Trophoblast cell (in vitro differentiated cells and primary cell): ENCODE measurements around the gene KCNMB2.
A peak's percentile ranks its signal among the peaks of the same experiment; 100 is the strongest.

ENCODE experiments used
- DNase-seq, 2 donors: peaks; one replicate each; pipeline ENCODE4 v3.0.0-alpha.2; 2016
- H2AFZ ChIP-seq: 2 replicates; pipeline ENCODE4 v1.6.1; 2013; ENCODE audit warnings: low read length, moderate library complexity, mild to moderate bottlenecking; ENCODE audit not compliant: insufficient read depth, poor library complexity
- H2AK5ac ChIP-seq: 2 replicates; pipeline ENCODE4 v1.6.1; 2013; ENCODE audit warnings: mild to moderate bottlenecking, low read length
- H2BK120ac ChIP-seq: 2 replicates; pipeline ENCODE4 v1.6.1; 2013; ENCODE audit warnings: low read length, mild to moderate bottlenecking, moderate library complexity; ENCODE audit not compliant: insufficient read depth, poor library complexity
- H2BK12ac ChIP-seq: 2 replicates; pipeline ENCODE4 v1.6.1; 2013; ENCODE audit warnings: mild to moderate bottlenecking, low read length, moderate library complexity
- H2BK5ac ChIP-seq: 2 replicates; pipeline ENCODE4 v1.6.1; 2013; ENCODE audit warnings: low read length, low read depth, moderate library complexity, mild to moderate bottlenecking; ENCODE audit not compliant: poor library complexity
- H3K14ac ChIP-seq: 2 replicates; pipeline ENCODE4 v1.6.1; 2013; ENCODE audit warnings: mild to moderate bottlenecking, low read length
- H3K18ac ChIP-seq: 2 replicates; pipeline ENCODE4 v1.6.1; 2013; ENCODE audit warnings: mild to moderate bottlenecking, low read length
- H3K23ac ChIP-seq: 2 replicates; pipeline ENCODE4 v1.6.1; 2013; ENCODE audit warnings: low read length
- H3K27ac ChIP-seq: 2 replicates; pipeline ENCODE4 v1.5.1; 2013; ENCODE audit warnings: low read depth, mild to moderate bottlenecking, inconsistent platforms, low read length, moderate library complexity
- H3K27me3 ChIP-seq: 2 replicates; pipeline ENCODE4 v1.6.1; 2013; ENCODE audit warnings: inconsistent platforms, mild to moderate bottlenecking, low read length, moderate library complexity; ENCODE audit not compliant: insufficient read depth
- H3K36me3 ChIP-seq, 2 experiments: 1 replicate in 1 of 2; 2 replicates in 1 of 2; pipeline ENCODE4 v1.6.1; 2013; ENCODE audit warnings: low read length in 2 of 2, mild to moderate bottlenecking in 2 of 2, moderate library complexity in 1 of 2; ENCODE audit not compliant: insufficient read depth in 2 of 2, control insufficient read depth in 1 of 2
- H3K4ac ChIP-seq: 2 replicates; pipeline ENCODE4 v1.6.1; 2013; ENCODE audit warnings: low read depth, mild to moderate bottlenecking, low read length, moderate library complexity
- H3K4me1 ChIP-seq, 2 experiments: 1 replicate in 1 of 2; 2 replicates in 1 of 2; pipeline ENCODE4 v1.6.1; 2013; ENCODE audit warnings: low read length in 2 of 2, mild to moderate bottlenecking in 2 of 2, moderate library complexity in 1 of 2; ENCODE audit not compliant: insufficient read depth in 2 of 2, control insufficient read depth in 1 of 2
- H3K4me2 ChIP-seq: 2 replicates; pipeline ENCODE4 v1.6.1; 2013; ENCODE audit warnings: inconsistent platforms, mild to moderate bottlenecking, low read length, moderate library complexity
- H3K4me3 ChIP-seq: 2 replicates; pipeline ENCODE4 v1.5.1; 2013; ENCODE audit warnings: mild to moderate bottlenecking, low read depth, low read length, inconsistent platforms
- H3K79me1 ChIP-seq: one replicate; pipeline ENCODE4 v1.6.1; 2013; ENCODE audit warnings: low read length
- H3K79me2 ChIP-seq: 2 replicates; pipeline ENCODE4 v1.6.1; 2013; ENCODE audit warnings: low read length, mild to moderate bottlenecking; ENCODE audit not compliant: control insufficient read depth, insufficient read depth, poor library complexity
- H3K9ac ChIP-seq: 2 replicates; pipeline ENCODE4 v1.6.1; 2013; ENCODE audit warnings: mild to moderate bottlenecking, low read length
- H3K9me3 ChIP-seq: 2 replicates; pipeline ENCODE4 v1.6.1; 2013; ENCODE audit warnings: low read depth, mild to moderate bottlenecking, control low read depth, inconsistent platforms, low read length; ENCODE audit not compliant: insufficient read depth
- H4K12ac ChIP-seq: 2 replicates; pipeline ENCODE4 v1.6.1; 2013; ENCODE audit warnings: low read depth, mild to moderate bottlenecking, low read length, moderate library complexity
- H4K8ac ChIP-seq: 2 replicates; pipeline ENCODE4 v1.6.1; 2013; ENCODE audit warnings: low read depth, mild to moderate bottlenecking, low read length, moderate library complexity
- H4K91ac ChIP-seq: one replicate; pipeline ENCODE4 v1.6.1; 2013; ENCODE audit warnings: low read depth, mild to moderate bottlenecking, low read length, moderate library complexity
- WGBS: extraction: QIAGEN DNeasy Blood & Tissue Kit; methylation state at CpG from one replicate; pipeline ENCODE4 v1.1.7; 2013; ENCODE audit warnings: missing lambda C conversion rate; ENCODE audit not compliant: insufficient read length, insufficient coverage; ENCODE audit errors: extremely low coverage; 5-methylcytosine and 5-hydroxymethylcytosine counted together

Gene KCNMB2

DNA sequence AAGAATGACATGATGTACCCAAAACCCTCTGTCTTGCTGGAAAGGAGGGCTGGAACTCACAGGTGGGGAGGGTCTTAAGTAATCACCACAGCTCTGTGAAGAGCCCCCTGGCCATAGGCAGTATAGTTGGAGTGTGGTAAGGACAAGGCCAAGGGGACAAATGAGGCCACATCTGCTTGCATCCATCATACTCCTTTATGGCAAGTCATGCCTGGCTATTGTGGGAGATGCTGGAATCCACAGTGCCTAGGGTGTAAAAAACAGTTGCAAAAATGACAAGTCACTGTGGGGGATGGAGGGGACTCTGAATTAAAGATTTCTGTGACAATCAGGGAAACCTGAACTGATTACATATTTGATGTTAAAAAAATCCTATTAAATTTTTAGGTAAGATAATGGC lies 258.5 kb downstream of the KCNMB2 start:
- H3K18ac ChIP-seq = peak overlapping the region; percentile 31
- peak overlapping the region; percentile 23 for H3K14ac ChIP-seq
- H4K91ac ChIP-seq = peak overlapping the region; percentile 92
- peaks cover 13 to 14% of the 10 kb centered on the region in 2 experiments for H3K4me1 ChIP-seq
- H2BK120ac ChIP-seq = peak overlapping the region; percentile 7
- no peak overlapping the region for H3K4me3 ChIP-seq
- no peak overlapping the region for H3K4me2 ChIP-seq
- H3K23ac ChIP-seq = no peak overlapping the region
- DNase-seq = peak in 1 of 2 donors; percentile 13
- H3K79me1 ChIP-seq = peaks cover 15% of the 10 kb centered on the region
- H2AK5ac ChIP-seq = peak overlapping the region; percentile 81
- H3K27me3 ChIP-seq = no peaks in the 10 kb centered on the region
- peak overlapping the region; percentile 7 for H2BK12ac ChIP-seq
- H3K9me3 ChIP-seq = peaks cover 1% of the 10 kb centered on the region
- no peak overlapping the region for H3K9ac ChIP-seq
- H4K12ac ChIP-seq = no peak overlapping the region
- no peaks in the 10 kb centered on the region for H3K36me3 ChIP-seq
- no peak overlapping the region for H3K4ac ChIP-seq
- peaks cover 1% of the 10 kb centered on the region for H3K79me2 ChIP-seq
- no peak overlapping the region for H2AFZ ChIP-seq
- H4K8ac ChIP-seq = peak overlapping the region; percentile 24
- peak overlapping the region; percentile 80 for H3K27ac ChIP-seq
- peak overlapping the region; percentile 88 for H2BK5ac ChIP-seq

DNA sequence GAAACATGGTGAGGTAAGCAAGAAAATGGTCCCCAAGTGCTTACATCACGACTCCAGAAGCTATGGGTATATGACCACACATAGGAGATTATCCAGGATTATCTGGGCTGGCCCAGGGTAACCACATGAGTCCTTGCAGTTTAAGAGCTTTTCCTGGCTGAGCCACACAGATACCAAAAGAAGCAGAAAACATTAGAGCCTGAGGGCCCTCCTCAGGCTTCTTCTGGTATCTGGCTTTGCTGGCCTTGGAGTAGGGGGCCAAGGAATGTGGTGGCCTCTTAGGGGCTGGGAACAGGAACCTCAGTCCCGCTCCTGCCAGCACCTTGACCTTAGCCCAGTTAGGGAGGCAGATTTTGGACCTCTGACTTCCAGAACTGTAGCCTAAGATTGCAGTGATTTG lies 259.1 kb downstream of the KCNMB2 start:
- Histone ChIP-seq H3K4ac (no peak overlapping the region), H3K4me2 (peak overlapping the region; percentile 2), H3K14ac (no peak overlapping the region), H3K23ac (no peak overlapping the region), H2BK5ac (peak overlapping the region; percentile 11), H3K4me1 (peaks cover 13 to 14% of the 10 kb centered on the region in 2 experiments), H3K9ac (no peak overlapping the region), H2BK120ac (no peak overlapping the region), H3K79me2 (peaks cover 1% of the 10 kb centered on the region), H3K36me3 (no peaks in the 10 kb centered on the region), H2AK5ac (no peak overlapping the region), H3K79me1 (peaks cover 12% of the 10 kb centered on the region), H4K91ac (no peak overlapping the region), H3K27ac (peak overlapping the region; percentile 75), H3K18ac (no peak overlapping the region), H2BK12ac (no peak overlapping the region), H4K12ac (no peak overlapping the region), H3K4me3 (no peak overlapping the region), H2AFZ (no peak overlapping the region), H3K9me3 (no peaks in the 10 kb centered on the region), H4K8ac (no peak overlapping the region), H3K27me3 (no peaks in the 10 kb centered on the region)
- whole genome bisulfite sequencing = no CpG with 5 or more reads among the region's 2 CpGs
- DNase-seq = peak; percentile 74 to 76

DNA sequence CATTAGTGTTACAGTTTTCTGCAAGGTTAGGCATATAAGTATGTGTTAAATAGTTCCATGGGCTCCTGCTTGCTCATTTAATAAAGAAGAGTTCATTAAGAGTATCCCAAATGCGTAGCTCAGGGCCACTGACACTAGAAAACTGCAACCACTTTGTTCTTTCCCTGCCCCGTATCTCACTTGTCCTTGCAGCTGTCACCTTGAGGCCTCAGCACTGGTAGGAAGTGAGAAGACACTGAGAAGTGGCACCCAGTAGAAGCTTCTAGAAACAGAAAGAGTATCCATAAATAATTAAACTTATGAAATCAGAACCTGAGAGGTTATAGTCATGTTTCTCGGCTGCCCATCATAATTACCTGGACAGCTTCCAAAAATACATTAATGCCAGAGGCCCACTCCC lies 266.0 kb downstream of the KCNMB2 start:
- no peak overlapping the region for H3K23ac ChIP-seq
- H3K9ac ChIP-seq = no peak overlapping the region
- no peak overlapping the region for H3K27ac ChIP-seq
- no peak overlapping the region for H2AFZ ChIP-seq
- no peak overlapping the region for H2BK120ac ChIP-seq
- H3K79me2 ChIP-seq = no peaks in the 10 kb centered on the region
- H3K9me3 ChIP-seq = no peaks in the 10 kb centered on the region
- H3K27me3 ChIP-seq = no peaks in the 10 kb centered on the region
- H4K12ac ChIP-seq = no peak overlapping the region
- no peak overlapping the region for H3K4me3 ChIP-seq
- H3K4me1 ChIP-seq = peaks cover 3 to 4% of the 10 kb centered on the region in 2 experiments
- H3K14ac ChIP-seq = no peak overlapping the region
- H3K18ac ChIP-seq = no peak overlapping the region
- no peaks in the 10 kb centered on the region for H3K36me3 ChIP-seq
- DNase-seq = no peak
- no peak overlapping the region for H3K4me2 ChIP-seq
- no peaks in the 10 kb centered on the region for H3K79me1 ChIP-seq
- no peak overlapping the region for H2BK12ac ChIP-seq
- H2AK5ac ChIP-seq = no peak overlapping the region
- no peak overlapping the region for H2BK5ac ChIP-seq
- no CpG with 5 or more reads among the region's 3 CpGs for WGBS
- no peak overlapping the region for H4K91ac ChIP-seq
- H4K8ac ChIP-seq = no peak overlapping the region
- H3K4ac ChIP-seq = no peak overlapping the region

DNA sequence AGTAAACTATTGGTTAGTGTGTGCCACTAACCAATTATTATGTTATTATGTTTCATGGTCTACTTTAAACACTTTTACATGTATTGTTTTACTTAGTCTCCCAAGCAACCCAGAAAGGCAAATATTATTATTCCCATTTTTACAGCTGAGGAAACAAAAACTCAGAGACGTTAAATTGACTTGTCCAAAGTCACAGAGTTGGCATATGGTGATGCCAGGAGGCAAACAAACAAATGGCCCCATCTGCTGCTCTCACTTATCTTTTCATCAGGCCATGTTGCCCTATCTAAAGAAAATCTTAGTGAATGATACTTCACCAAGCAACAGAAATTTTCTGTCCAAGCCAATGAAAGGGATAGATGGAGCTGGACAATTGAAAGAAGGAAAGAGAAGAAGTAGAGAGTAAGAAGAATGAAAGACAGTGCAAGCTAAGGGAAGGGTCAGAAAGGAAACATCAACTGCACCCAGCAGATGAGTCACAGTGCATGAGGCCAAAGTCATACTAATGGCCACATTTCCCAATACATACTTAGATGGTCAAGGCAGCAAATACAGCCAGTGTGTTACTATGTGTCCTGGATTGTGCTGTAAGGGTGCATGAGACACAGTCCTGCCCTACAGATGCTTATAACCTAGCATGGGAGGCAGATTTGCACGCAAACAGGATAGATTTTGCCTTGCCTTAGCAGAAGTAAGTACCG lies 266.9 kb downstream of the KCNMB2 start:
- H3K79me2 ChIP-seq = no peaks in the 10 kb centered on the region
- H3K4me2 ChIP-seq = no peak overlapping the region
- WGBS = no CpG with 5 or more reads among the region's 3 CpGs
- no peaks in the 10 kb centered on the region for H3K79me1 ChIP-seq
- H3K27ac ChIP-seq = no peak overlapping the region
- H4K12ac ChIP-seq = no peak overlapping the region
- H3K14ac ChIP-seq = no peak overlapping the region
- H3K4me3 ChIP-seq = no peak overlapping the region
- no peak overlapping the region for H2BK5ac ChIP-seq
- no peak overlapping the region for H3K9ac ChIP-seq
- H3K23ac ChIP-seq = no peak overlapping the region
- H3K18ac ChIP-seq = no peak overlapping the region
- DNase-seq = peak; percentile 44 to 61
- H2BK120ac ChIP-seq = no peak overlapping the region
- H3K4me1 ChIP-seq = peaks cover 3 to 4% of the 10 kb centered on the region in 2 experiments
- no peak overlapping the region for H3K4ac ChIP-seq
- H3K27me3 ChIP-seq = no peaks in the 10 kb centered on the region
- H2BK12ac ChIP-seq = no peak overlapping the region
- no peak overlapping the region for H2AK5ac ChIP-seq
- H3K9me3 ChIP-seq = no peaks in the 10 kb centered on the region
- H3K36me3 ChIP-seq = no peaks in the 10 kb centered on the region
- H4K91ac ChIP-seq = no peak overlapping the region
- no peak overlapping the region for H4K8ac ChIP-seq
- no peak overlapping the region for H2AFZ ChIP-seq
